GM12878 (cell line): Measurements from ENCODE around the gene NTPCR. TPM values are rescaled to one million over a fixed set of nuclear protein-coding genes. Genes with fewer than 3 reads are reported as not detected.
"Not testable (repeated sequence)": the region's sequence is repeated elsewhere in the genome, so short reads cannot be mapped to it uniquely, and the experiment has no call there.

Experiments
- ATAC-seq: fragments of 200-7000 bp; cut with Tn5 transposase; 3 replicates; pipeline ENCODE4 v1.9.1; 2020; ENCODE audit warnings: mild to moderate bottlenecking, moderate library complexity
- BruUV-seq: library from RNA; stranded (reverse); fragments of 400-500 nt; replicated peaks from 2 replicates; lab custom pipeline; 2021; lab: Mats Ljungman, UMichigan
- CTCF ChIA-PET: fragments of 300-600 bp; sonication (Branson Sonifier 250); formaldehyde crosslinking; extraction: SDS; loops from one replicate; lab custom pipeline; 2021; ENCODE audit warnings: inconsistent platforms; lab: Yijun Ruan, JAX
- POLR2A ChIA-PET: fragments of 350-600 bp; formaldehyde crosslinking; extraction: SDS; loops from one replicate; lab custom pipeline; 2021; ENCODE audit warnings: inconsistent platforms; lab: Charles Lee
- RAD21 ChIA-PET: fragments of 300-600 bp; sonication (Branson Sonifier 250); formaldehyde crosslinking; loops from one replicate; lab custom pipeline; 2023; ENCODE audit warnings: antibody characterized with exemption; ENCODE audit not compliant: unreplicated experiment; lab: Charles Lee
- SMC1A ChIA-PET: fragments of 300-600 bp; sonication (Branson Sonifier 250); formaldehyde crosslinking; loops from one replicate; lab custom pipeline; 2023; ENCODE audit not compliant: unreplicated experiment, uncharacterized antibody; lab: Charles Lee
- DNase-seq: peaks from one replicate; pipeline ENCODE4 v3.0.0-alpha.2; 2011; ENCODE audit warnings: low read depth, low spot score
- FAIRE-seq: peaks from 3 replicates; lab custom pipeline; 2011; peaks lifted over from hg19 to GRCh38; lab: Jason Lieb, UNC
- H2AFZ ChIP-seq: 2 replicates; pipeline ENCODE4 v1.6.0; 2011; ENCODE audit warnings: low read depth, low read length, control low read depth; ENCODE audit not compliant: control insufficient read depth
- H3K27ac ChIP-seq: 2 replicates; pipeline ENCODE4 v1.5.1; 2011; ENCODE audit warnings: control low read depth; ENCODE audit not compliant: control insufficient read depth, insufficient read depth
- H3K27me3 ChIP-seq, 2 experiments: replicated peaks in 1 of 2; 2 replicates each; pipeline versions ENCODE4 v1.6.0 to v1.6.1; 2011; ENCODE audit warnings: low read length in 1 of 2; ENCODE audit not compliant: control insufficient read depth in 2 of 2, insufficient read depth in 2 of 2
- H3K36me3 ChIP-seq, 2 experiments: 2 replicates each; pipeline ENCODE4 v1.5.1; 2011; ENCODE audit warnings: low read length in 1 of 2; ENCODE audit not compliant: control insufficient read depth in 2 of 2, insufficient read depth in 2 of 2
- H3K4me1 ChIP-seq: 2 replicates; pipeline ENCODE4 v1.6.1; 2011; ENCODE audit warnings: mild to moderate bottlenecking, low read length, moderate library complexity, mixed read lengths; ENCODE audit not compliant: control insufficient read depth, insufficient read depth
- H3K4me2 ChIP-seq: 2 replicates; pipeline ENCODE4 v1.6.0; 2011; ENCODE audit warnings: control low read depth; ENCODE audit not compliant: control insufficient read depth, insufficient read depth
- H3K4me3 ChIP-seq: fragments of 200-600 bp; sonication (generic); 2 replicates; pipeline ENCODE4 v1.5.1; 2016
- H3K79me2 ChIP-seq: 2 replicates; pipeline ENCODE4 v1.6.0; 2011; ENCODE audit warnings: low read length; ENCODE audit not compliant: control insufficient read depth, insufficient read depth
- H3K9ac ChIP-seq: 2 replicates; pipeline ENCODE4 v1.8.0; 2011; ENCODE audit warnings: low read length, control low read depth, mixed read lengths; ENCODE audit not compliant: control insufficient read depth, insufficient read depth
- H3K9me3 ChIP-seq: replicated peaks from 3 replicates; pipeline ENCODE4 v1.5.1; 2011; ENCODE audit warnings: mild to moderate bottlenecking, low read length; ENCODE audit not compliant: control insufficient read depth, insufficient read depth
- H4K20me1 ChIP-seq: 2 replicates; pipeline ENCODE4 v1.6.0; 2011; ENCODE audit not compliant: control insufficient read depth, insufficient read depth
- BACH1 ChIP-seq: fragments of 450-650 bp; IDR thresholded peaks from 2 replicates; pipeline ENCODE4 v1.6.1; 2017; ENCODE audit warnings: mild to moderate bottlenecking, borderline replicate concordance
- CBFB ChIP-seq: IDR thresholded peaks from 2 replicates; pipeline ENCODE4 v1.6.1; 2016; ENCODE audit warnings: antibody characterized with exemption, low read depth
- EED ChIP-seq: sonication (generic); IDR thresholded peaks from 2 replicates; pipeline ENCODE4 v1.6.1; 2016; ENCODE audit warnings: antibody characterized with exemption, low read depth
- HDGF ChIP-seq: fragments of 450-650 bp; IDR thresholded peaks from 2 replicates; pipeline ENCODE4 v1.6.1; 2016; ENCODE audit warnings: antibody characterized with exemption
- MTA3 ChIP-seq: IDR thresholded peaks from 2 replicates; pipeline ENCODE4 v1.6.1; 2012; ENCODE audit warnings: low read length, inconsistent platforms, borderline replicate concordance
- SREBF1 ChIP-seq: IDR thresholded peaks from 2 replicates; pipeline ENCODE4 v1.6.1; 2012; ENCODE audit warnings: mild to moderate bottlenecking, low read length
- YY1 ChIP-seq: IDR thresholded peaks from 2 replicates; pipeline ENCODE4 v1.6.1; 2011; ENCODE audit warnings: low read depth, mild to moderate bottlenecking, low read length
- WGBS: methylation state at CpG from one replicate; pipeline ENCODE4 v1.1.6; 2016; ENCODE audit warnings: low lambda C conversion rate; ENCODE audit not compliant: insufficient replicate concordance, insufficient coverage; ENCODE audit errors: missing lambda C conversion rate; 5-methylcytosine and 5-hydroxymethylcytosine counted together
- in situ Hi-C: fragments of 300-500 bp; cut with MboI; formaldehyde crosslinking; loops from 9 replicates; pipeline ENCODE4 v1.14.3; 2018; ENCODE audit warnings: mixed read lengths
- intact Hi-C: fragments of 100-400 bp; cut with micrococcal nuclease; formaldehyde crosslinking; loops from one replicate; pipeline ENCODE4 v1.14.2; 2022; ENCODE audit not compliant: unreplicated experiment
- polyA plus RNA-seq, 11 experiments: library from polyadenylated mRNA; depleted of rRNA in 4 of 11; unstranded in 6 of 11; stranded (reverse) in 5 of 11; fragments of >200 nt; fragmentation: Nextera tagmentation in 4 of 11; fragmentation: Illumina TruSeq in 1 of 11; extraction: Ambion mirVana in 4 of 11; extraction: Trizol in 1 of 11; gene quantifications; 1 replicate in 1 of 11; 2 replicates in 10 of 11; pipeline versions ENCODE4 v1.2.1 to v1.2.3, GENCODE V29; 2011 to 2016; ENCODE audit warnings: inconsistent platforms in 2 of 11, missing spikeins in 2 of 11, low read depth in 1 of 11
- total RNA-seq, 4 experiments: library from RNA; depleted of rRNA in 3 of 4; stranded (reverse); fragments of >200 nt in 3 of 4; fragmentation: Illumina TruSeq in 1 of 4; extraction: Trizol in 1 of 4; gene quantifications; 2 replicates each; pipeline versions ENCODE4 v1.2.1 to v1.2.3, GENCODE V29; 2013 to 2021
- TF ChIP-seq, protein P1 (sequence below): fragments of 450-650 bp; formaldehyde crosslinking; IDR thresholded peaks from 2 replicates; pipeline ENCODE4 v1.4.0; 2022; ENCODE audit warnings: mild to moderate bottlenecking, moderate library complexity
- TF ChIP-seq, protein P2 (sequence below): fragments of 450-650 bp; IDR thresholded peaks from 2 replicates; pipeline ENCODE4 v1.6.1; 2017; ENCODE audit warnings: antibody characterized with exemption, mild to moderate bottlenecking, moderate library complexity

Gene NTPCR
- total and polyA plus RNA-seq, 10 of the 15 experiments (the other 5 are each of a cell fraction or from before 2014, with no cell fraction given), result 25.4 to 109 (median 56.6) TPM

DNA sequence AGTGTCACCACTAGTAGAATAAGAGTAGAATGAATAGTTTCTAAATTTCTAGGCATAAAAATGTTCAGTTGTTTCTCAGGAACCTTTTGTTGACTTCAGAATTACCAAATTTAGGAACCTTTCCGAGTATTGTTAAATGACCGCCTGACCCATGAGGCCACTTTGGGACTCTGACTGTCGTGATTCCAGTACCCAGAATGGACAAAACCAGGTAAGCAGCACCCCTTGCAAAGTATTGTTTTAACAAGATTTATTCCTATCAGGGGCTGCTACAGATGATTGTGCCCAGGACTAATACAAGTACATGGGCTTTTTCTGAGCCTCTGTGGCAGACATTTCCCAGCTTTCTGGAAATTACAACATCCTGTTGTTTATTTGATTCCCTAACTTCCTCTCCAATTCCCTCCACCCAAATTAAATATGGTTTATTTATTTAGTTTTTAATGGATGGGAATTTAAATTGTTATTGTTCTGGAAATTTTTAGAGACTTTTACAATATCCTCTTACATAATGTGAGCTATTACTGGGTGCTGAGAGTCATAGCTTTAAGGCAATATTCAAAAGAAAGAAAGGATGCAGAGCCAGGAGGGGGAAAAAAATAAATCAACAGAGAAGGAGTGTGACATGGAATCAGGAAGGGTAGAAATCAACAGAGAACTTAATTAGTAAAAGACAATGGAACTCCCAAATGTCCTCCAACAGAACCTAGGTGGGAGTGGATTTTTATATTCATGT lies 37.4 kb upstream of the NTPCR start:
- RAD21 ChIA-PET, result no interaction called here
- H3K79me2 ChIP-seq, result no peaks in the 10 kb centered on the region
- SMC1A ChIA-PET, result no interaction called here
- FAIRE-seq, result no peak
- DNase-seq, result no peak
- in situ Hi-C loops (no loop called here), intact Hi-C loops (no loop called here)
- CTCF ChIA-PET, result interaction anchor here (0.6 to 1.5 kb wide), 2 partner anchors 10 to 59 kb away, joined by 3 to 4 read pairs; no protein-coding TSS in a partner anchor
- H4K20me1 ChIP-seq, result no peaks in the 10 kb centered on the region
- no peak for ATAC-seq
- H3K27me3 ChIP-seq, result no peaks in the 10 kb centered on the region
- no peak overlapping the region for H3K27ac ChIP-seq
- TF ChIP-seq EED (no peak), BACH1 (no peak), SREBF1 (no peak), CBFB (no peak), MTA3 (no peak), YY1 (no peak), HDGF (no peak)
- TF ChIP-seq, protein P1, sequence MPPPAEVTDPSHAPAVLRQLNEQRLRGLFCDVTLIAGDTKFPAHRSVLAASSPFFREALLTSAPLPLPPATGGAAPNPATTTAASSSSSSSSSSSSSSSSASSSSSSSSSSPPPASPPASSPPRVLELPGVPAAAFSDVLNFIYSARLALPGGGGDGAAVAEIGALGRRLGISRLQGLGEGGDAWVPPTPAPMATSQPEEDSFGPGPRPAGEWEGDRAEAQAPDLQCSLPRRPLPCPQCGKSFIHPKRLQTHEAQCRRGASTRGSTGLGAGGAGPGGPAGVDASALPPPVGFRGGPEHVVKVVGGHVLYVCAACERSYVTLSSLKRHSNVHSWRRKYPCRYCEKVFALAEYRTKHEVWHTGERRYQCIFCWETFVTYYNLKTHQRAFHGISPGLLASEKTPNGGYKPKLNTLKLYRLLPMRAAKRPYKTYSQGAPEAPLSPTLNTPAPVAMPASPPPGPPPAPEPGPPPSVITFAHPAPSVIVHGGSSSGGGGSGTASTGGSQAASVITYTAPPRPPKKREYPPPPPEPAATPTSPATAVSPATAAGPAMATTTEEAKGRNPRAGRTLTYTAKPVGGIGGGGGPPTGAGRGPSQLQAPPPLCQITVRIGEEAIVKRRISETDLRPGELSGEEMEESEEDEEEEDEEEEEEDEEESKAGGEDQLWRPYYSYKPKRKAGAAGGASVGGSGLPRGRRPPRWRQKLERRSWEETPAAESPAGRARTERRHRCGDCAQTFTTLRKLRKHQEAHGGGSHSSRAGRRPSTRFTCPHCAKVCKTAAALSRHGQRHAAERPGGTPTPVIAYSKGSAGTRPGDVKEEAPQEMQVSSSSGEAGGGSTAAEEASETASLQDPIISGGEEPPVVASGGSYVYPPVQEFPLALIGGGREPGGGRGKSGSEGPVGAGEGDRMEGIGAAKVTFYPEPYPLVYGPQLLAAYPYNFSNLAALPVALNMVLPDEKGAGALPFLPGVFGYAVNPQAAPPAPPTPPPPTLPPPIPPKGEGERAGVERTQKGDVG (CRISPR knock-in tag), result no peak
- TF ChIP-seq, protein P2, sequence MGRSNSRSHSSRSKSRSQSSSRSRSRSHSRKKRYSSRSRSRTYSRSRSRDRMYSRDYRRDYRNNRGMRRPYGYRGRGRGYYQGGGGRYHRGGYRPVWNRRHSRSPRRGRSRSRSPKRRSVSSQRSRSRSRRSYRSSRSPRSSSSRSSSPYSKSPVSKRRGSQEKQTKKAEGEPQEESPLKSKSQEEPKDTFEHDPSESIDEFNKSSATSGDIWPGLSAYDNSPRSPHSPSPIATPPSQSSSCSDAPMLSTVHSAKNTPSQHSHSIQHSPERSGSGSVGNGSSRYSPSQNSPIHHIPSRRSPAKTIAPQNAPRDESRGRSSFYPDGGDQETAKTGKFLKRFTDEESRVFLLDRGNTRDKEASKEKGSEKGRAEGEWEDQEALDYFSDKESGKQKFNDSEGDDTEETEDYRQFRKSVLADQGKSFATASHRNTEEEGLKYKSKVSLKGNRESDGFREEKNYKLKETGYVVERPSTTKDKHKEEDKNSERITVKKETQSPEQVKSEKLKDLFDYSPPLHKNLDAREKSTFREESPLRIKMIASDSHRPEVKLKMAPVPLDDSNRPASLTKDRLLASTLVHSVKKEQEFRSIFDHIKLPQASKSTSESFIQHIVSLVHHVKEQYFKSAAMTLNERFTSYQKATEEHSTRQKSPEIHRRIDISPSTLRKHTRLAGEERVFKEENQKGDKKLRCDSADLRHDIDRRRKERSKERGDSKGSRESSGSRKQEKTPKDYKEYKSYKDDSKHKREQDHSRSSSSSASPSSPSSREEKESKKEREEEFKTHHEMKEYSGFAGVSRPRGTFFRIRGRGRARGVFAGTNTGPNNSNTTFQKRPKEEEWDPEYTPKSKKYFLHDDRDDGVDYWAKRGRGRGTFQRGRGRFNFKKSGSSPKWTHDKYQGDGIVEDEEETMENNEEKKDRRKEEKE, result no peak
- no peaks in the 10 kb centered on the region for H3K9me3 ChIP-seq
- no peak overlapping the region for H3K4me2 ChIP-seq
- H2AFZ ChIP-seq, result no peak overlapping the region
- H3K4me1 ChIP-seq, result peaks cover 3% of the 10 kb centered on the region; the same call in 1 of the 2 replicates
- H3K4me3 ChIP-seq, result no peak overlapping the region
- WGBS, result 53% methylated on average over 3 of the region's 3 CpGs
- H3K36me3 ChIP-seq, result no peaks in the 10 kb centered on the region
- POLR2A ChIA-PET, result no interaction called here
- H3K9ac ChIP-seq, result no peak overlapping the region
- BruUV-seq, result no TSS peak

DNA sequence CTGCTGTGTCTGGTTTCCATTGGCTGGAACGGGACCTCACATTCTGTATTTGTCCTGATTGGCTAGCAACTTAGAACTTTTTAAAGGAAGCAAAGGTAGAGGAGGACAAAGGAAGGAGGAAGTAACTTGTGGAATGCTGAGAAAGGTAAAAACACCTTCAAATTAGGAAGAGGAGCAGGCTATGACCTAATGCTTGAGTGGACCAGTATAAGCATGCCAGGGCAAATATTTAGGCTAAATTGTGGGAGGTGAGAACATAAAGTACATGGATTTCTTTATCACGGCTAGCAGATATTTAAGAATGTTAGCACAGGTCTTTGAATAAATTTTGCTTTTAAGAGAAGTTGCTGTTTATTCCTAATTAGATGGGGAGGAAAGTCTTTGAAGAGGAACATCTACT lies 36.1 kb upstream of the NTPCR start:
- POLR2A ChIA-PET, in situ Hi-C loops, H3K36me3 ChIP-seq, CTCF ChIA-PET, H3K27me3 ChIP-seq, BruUV-seq, H3K4me3 ChIP-seq, DNase-seq, H3K9ac ChIP-seq, H3K4me2 ChIP-seq, SMC1A ChIA-PET, intact Hi-C loops, H4K20me1 ChIP-seq, FAIRE-seq, H3K9me3 ChIP-seq, ATAC-seq, H3K4me1 ChIP-seq, H3K27ac ChIP-seq, H2AFZ ChIP-seq, RAD21 ChIA-PET, H3K79me2 ChIP-seq: not testable (repeated sequence)
- WGBS, result 59% methylated on average over 2 of the region's 2 CpGs
